ENCODE data around the gene RPS5.
"Not testable (repeated sequence)": the region's sequence is repeated elsewhere in the genome, so short reads cannot be mapped to it uniquely, and the experiment has no call there.

Gene RPS5

GRCh38 chr19:58407658-58408151 is 20.6 kb downstream of the RPS5 start:
- DNase-seq, result no peak

DNA sequence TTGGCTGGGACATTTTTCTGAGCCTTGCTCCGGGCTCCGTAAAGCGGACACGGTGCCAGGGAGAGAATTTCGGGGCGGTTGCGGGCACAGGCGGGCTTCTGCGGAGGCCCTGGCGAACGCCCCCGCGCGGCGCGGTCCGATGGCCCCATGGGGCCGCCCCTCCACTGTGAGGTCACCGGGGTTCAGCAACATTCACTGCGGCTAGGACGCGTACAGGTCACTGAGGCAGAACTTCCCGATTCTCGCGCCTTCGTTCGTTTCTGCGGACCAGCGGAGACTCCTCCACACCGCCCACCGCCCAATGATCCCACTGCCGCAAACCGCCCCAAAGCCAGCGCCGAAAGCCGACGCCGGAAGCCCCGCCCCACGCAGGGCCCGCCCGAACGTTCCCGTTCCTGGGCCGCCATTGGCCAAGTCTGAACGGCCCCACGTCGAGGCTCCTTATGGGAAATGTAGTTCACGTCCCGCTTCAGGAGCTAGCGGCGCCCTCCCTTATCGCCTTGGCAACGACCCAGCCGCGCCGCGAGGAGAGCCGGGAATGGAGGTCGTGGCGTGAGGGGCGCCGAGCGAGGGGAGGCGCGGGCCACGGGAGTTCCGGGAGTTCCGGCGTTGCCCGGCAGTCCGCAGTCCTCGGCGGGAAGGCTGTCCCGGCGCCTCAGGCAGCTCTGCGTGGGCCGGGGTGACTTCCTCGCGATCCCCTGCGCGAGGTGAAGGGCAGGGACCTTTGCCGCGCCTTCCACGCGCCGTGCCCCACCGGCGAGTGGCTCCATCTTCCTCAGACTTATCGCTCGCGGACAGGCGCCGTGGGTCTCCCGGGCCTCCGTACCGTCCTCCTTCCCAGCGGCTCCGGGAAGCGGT is 21.3 kb downstream of the RPS5 start, which contains the start of gene ZNF584:
Gene ZNF584, plus strand, starts transcription at position 498 of the 858 bp plus-strand sequence. CDS start 499 bp downstream, outside the sequence.
- DNase-seq, result peak; percentile 95

- no peak for DNase-seq
These were observed 22.1 kb downstream of the RPS5 start for GRCh38 chr19:58409010-58409790.

- no peak for DNase-seq
These were observed 29.5 kb downstream of the RPS5 start for GRCh38 chr19:58416604-58417003.

DNA sequence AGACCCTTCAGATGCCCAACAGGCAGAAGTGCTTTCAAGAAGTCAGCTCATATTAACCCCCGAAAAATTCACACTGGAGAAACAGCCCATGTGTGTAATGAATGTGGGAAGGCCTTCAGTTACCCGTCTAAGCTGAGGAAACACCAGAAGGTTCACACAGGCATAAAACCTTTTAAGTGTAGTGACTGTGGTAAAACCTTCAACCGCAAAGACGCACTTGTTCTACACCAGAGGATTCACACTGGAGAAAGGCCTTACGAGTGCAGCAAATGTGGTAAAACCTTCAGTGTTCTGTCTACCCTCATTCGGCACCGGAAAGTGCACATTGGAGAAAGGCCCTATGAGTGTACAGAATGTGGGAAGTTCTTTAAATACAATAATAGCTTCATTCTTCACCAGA is 30.0 kb downstream of the RPS5 start:
- no peak for DNase-seq

DNA sequence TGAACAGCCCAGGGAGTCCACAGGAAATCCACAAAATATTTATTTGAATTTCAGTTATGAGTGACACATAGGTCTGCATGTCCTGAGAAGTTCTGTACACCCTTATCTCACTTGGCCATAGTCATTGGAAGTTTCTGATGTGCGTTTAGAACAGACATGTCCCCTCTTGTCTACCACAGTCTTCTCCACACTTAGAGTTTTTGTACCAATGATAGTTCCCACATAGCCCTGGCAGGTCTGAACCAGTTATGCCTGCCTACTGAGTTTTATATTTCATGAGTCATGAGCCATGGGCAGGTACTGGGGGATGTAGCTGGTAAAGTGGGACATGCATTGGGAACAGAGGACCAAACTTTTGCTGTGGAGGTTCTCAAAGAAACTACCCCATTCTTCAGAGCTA is 41.5 kb downstream of the RPS5 start:
- no peak for DNase-seq

DNA sequence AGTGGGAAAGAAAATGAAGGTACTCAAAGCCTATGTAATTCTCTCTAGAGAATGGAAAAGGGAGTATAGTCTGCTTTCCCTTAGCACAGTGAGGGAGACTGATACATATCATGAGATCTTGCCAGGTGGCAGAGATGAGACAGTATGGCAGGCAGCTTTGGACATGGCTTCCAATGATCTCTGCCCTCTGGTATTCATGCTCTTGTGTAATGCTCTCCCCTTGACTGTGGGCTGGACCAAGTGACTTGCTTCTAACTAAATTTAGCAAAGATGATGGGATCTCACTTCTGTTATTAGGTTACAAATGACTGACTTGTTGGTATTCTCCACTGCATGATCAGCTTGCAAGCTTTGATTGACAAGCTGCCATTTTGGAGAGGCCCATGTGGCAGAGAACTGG is 42.7 kb downstream of the RPS5 start:
- no peak for DNase-seq

GRCh38 chr19:58434217-58434616 is 47.1 kb downstream of the RPS5 start:
- DNase-seq, result no peak

- peak; percentile 99 for DNase-seq
These were observed 52.8 kb downstream of the RPS5 start, which contains the start of gene ZNF132 for GRCh38 chr19:58439576-58440554. Gene ZNF132 (minus strand): TSS chr19:58440153. CDS start chr19:58439821, 332 bp downstream.

GRCh38 chr19:58440556-58440955 is 53.5 kb downstream of the RPS5 start:
- no peak for DNase-seq

DNA sequence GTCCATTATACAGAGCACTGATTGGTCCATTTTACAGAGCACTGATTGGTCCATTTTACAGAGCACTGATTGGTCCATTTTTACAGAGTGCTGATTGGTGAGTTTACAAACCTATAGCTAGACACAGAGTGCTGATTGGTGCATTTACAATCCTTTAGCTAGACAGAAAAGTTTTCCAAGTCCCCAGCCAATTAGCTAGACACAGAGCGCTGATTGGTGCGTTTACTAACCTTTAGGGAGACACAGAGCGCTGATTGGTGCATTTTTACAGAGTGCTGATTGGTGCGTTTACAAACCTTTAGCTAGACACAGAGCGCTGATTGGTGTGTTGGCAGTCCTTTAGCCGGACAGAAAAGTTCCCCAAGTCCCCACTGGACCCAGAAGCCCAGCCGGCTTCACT is 55.9 kb downstream of the RPS5 start:
- DNase-seq, result not testable (repeated sequence)

Measured in CD4-positive, alpha-beta T cell treated with Interleukin-17A for 1 hour (primary cell).